IPS DF 6.9 (cell line): ENCODE results near the gene ATG2B.

ENCODE experiments used
- DNase-seq: peaks from one replicate; pipeline ENCODE4 v3.0.0-alpha.2; 2013; ENCODE audit warnings: low read depth, low spot score
- H3K27ac ChIP-seq: one replicate; pipeline ENCODE4 v1.5.1; 2013; ENCODE audit warnings: low read length, control low read depth
- H3K27me3 ChIP-seq: 2 replicates; pipeline ENCODE4 v1.6.1; 2013; ENCODE audit warnings: mild to moderate bottlenecking, low read length; ENCODE audit not compliant: control insufficient read depth, insufficient read depth
- H3K36me3 ChIP-seq: 2 replicates; pipeline ENCODE4 v1.6.1; 2013; ENCODE audit warnings: low read length; ENCODE audit not compliant: control insufficient read depth, insufficient read depth
- H3K4me1 ChIP-seq: 2 replicates; pipeline ENCODE4 v1.6.1; 2013; ENCODE audit warnings: low read length; ENCODE audit not compliant: control insufficient read depth, insufficient read depth
- H3K4me3 ChIP-seq: 2 replicates; pipeline ENCODE4 v1.5.1; 2013; ENCODE audit warnings: mild to moderate bottlenecking, low read length
- H3K9me3 ChIP-seq: 2 replicates; pipeline ENCODE4 v1.6.1; 2013; ENCODE audit warnings: low read length, inconsistent platforms; ENCODE audit not compliant: control insufficient read depth, insufficient read depth
- WGBS: extraction: QIAGEN DNeasy Blood & Tissue Kit; methylation state at CpG from one replicate; pipeline ENCODE4 v1.1.7; 2013; ENCODE audit warnings: mixed read lengths, missing lambda C conversion rate; ENCODE audit not compliant: insufficient read length, insufficient coverage; 5-methylcytosine and 5-hydroxymethylcytosine counted together

The ATG2B gene

GRCh38 chr14:96265383-96266095 is 97.6 kb downstream of the ATG2B start:
- Histone ChIP-seq H3K4me1 (no peaks in the 10 kb centered on the region), H3K9me3 (no peaks in the 10 kb centered on the region), H3K27ac (no peak overlapping the region), H3K36me3 (no peaks in the 10 kb centered on the region), H3K27me3 (no peaks in the 10 kb centered on the region), H3K4me3 (no peak overlapping the region)
- DNase-seq, result no peak
- WGBS, result no CpG with 5 or more reads among the region's 16 CpGs

- H3K9me3 ChIP-seq, result no peaks in the 10 kb centered on the region
- no peak overlapping the region for H3K27ac ChIP-seq
- H3K4me3 ChIP-seq, result no peak overlapping the region
- WGBS, result no CpG with 5 or more reads among the region's 3 CpGs
- no peak for DNase-seq
- H3K4me1 ChIP-seq, result no peaks in the 10 kb centered on the region
- no peaks in the 10 kb centered on the region for H3K27me3 ChIP-seq
- no peaks in the 10 kb centered on the region for H3K36me3 ChIP-seq
Measured at GRCh38 chr14:96264853-96265252, 98.3 kb downstream of the ATG2B start.

GRCh38 chr14:96264200-96264553 is 99.0 kb downstream of the ATG2B start:
- DNase-seq, result no peak

GRCh38 chr14:96263347-96264199 is 99.6 kb downstream of the ATG2B start:
- WGBS, result no CpG with 5 or more reads among the region's 20 CpGs

More at GRCh38 chr14:96264200-96264553, 99.0 kb downstream of the ATG2B start:
- no peaks in the 10 kb centered on the region for H3K9me3 ChIP-seq
- no peak overlapping the region for H3K4me3 ChIP-seq
- H3K27me3 ChIP-seq, result no peaks in the 10 kb centered on the region
- no peaks in the 10 kb centered on the region for H3K4me1 ChIP-seq
- H3K27ac ChIP-seq, result no peak overlapping the region
- H3K36me3 ChIP-seq, result no peaks in the 10 kb centered on the region
- no CpG with 5 or more reads among the region's 14 CpGs for WGBS

GRCh38 chr14:96261772-96262655 is 101.1 kb downstream of the ATG2B start:
- H3K27ac ChIP-seq, result no peak overlapping the region
- no peaks in the 10 kb centered on the region for H3K27me3 ChIP-seq
- H3K4me1 ChIP-seq, result no peaks in the 10 kb centered on the region
- no peak overlapping the region for H3K4me3 ChIP-seq
- DNase-seq, result no peak
- H3K36me3 ChIP-seq, result no peaks in the 10 kb centered on the region
- WGBS, result no CpG with 5 or more reads among the region's 16 CpGs
- no peaks in the 10 kb centered on the region for H3K9me3 ChIP-seq

More at GRCh38 chr14:96263347-96264199, 99.6 kb downstream of the ATG2B start:
- no peaks in the 10 kb centered on the region for H3K27me3 ChIP-seq
- no peak overlapping the region for H3K27ac ChIP-seq
- no peaks in the 10 kb centered on the region for H3K36me3 ChIP-seq
- H3K4me1 ChIP-seq, result no peaks in the 10 kb centered on the region
- H3K9me3 ChIP-seq, result no peaks in the 10 kb centered on the region
- no peak for DNase-seq
- no peak overlapping the region for H3K4me3 ChIP-seq

- WGBS, result no CpG with 5 or more reads among the region's 5 CpGs
- Histone ChIP-seq H3K9me3 (no peaks in the 10 kb centered on the region), H3K4me3 (no peak overlapping the region), H3K27ac (no peak overlapping the region), H3K36me3 (no peaks in the 10 kb centered on the region), H3K27me3 (no peaks in the 10 kb centered on the region), H3K4me1 (no peaks in the 10 kb centered on the region)
- DNase-seq, result no peak
Measured at GRCh38 chr14:96261053-96261452, 102.1 kb downstream of the ATG2B start.

- no CpG with 5 or more reads among the region's 2 CpGs for WGBS
- no peaks in the 10 kb centered on the region for H3K27me3 ChIP-seq
- H3K4me1 ChIP-seq, result no peaks in the 10 kb centered on the region
- no peak overlapping the region for H3K27ac ChIP-seq
- DNase-seq, result no peak
- H3K36me3 ChIP-seq, result no peaks in the 10 kb centered on the region
- H3K9me3 ChIP-seq, result no peaks in the 10 kb centered on the region
- H3K4me3 ChIP-seq, result no peak overlapping the region
Measured at GRCh38 chr14:96260341-96260821, 102.8 kb downstream of the ATG2B start.

- Histone ChIP-seq H3K27me3 (no peaks in the 10 kb centered on the region), H3K9me3 (no peaks in the 10 kb centered on the region), H3K4me1 (no peaks in the 10 kb centered on the region), H3K36me3 (no peaks in the 10 kb centered on the region), H3K4me3 (no peak overlapping the region), H3K27ac (no peak overlapping the region)
- DNase-seq, result no peak
Measured at GRCh38 chr14:96257900-96258299, 105.2 kb downstream of the ATG2B start.

- no peak for DNase-seq
- WGBS, result no CpG with 5 or more reads among the region's 8 CpGs
- H3K4me1 ChIP-seq, result no peaks in the 10 kb centered on the region
- no peaks in the 10 kb centered on the region for H3K27me3 ChIP-seq
- H3K36me3 ChIP-seq, result no peaks in the 10 kb centered on the region
- no peak overlapping the region for H3K4me3 ChIP-seq
- no peak overlapping the region for H3K27ac ChIP-seq
- no peaks in the 10 kb centered on the region for H3K9me3 ChIP-seq
Measured at GRCh38 chr14:96257056-96257455, 106.1 kb downstream of the ATG2B start.

- Histone ChIP-seq H3K4me3 (no peak overlapping the region), H3K9me3 (no peaks in the 10 kb centered on the region), H3K27me3 (no peaks in the 10 kb centered on the region), H3K27ac (no peak overlapping the region), H3K36me3 (no peaks in the 10 kb centered on the region), H3K4me1 (no peaks in the 10 kb centered on the region)
- DNase-seq, result no peak
- no CpG with 5 or more reads among the region's 4 CpGs for WGBS
Measured at GRCh38 chr14:96256407-96256806, 106.7 kb downstream of the ATG2B start.
